Mesendoderm (in vitro differentiated cells): ENCODE measurements around the gene MARK3.

Source experiments
- DNase-seq: peaks from one replicate; pipeline ENCODE4 v3.0.0; 2013
- H2AK5ac ChIP-seq: 2 replicates; pipeline ENCODE4 v1.6.1; 2013; ENCODE audit warnings: low read length, inconsistent platforms
- H2BK120ac ChIP-seq: 2 replicates; pipeline ENCODE4 v1.6.1; 2013; ENCODE audit warnings: low read depth, mild to moderate bottlenecking, low read length, moderate library complexity, mixed read lengths
- H2BK15ac ChIP-seq: replicated peaks from 2 replicates; pipeline ENCODE4 v1.6.1; 2013; ENCODE audit warnings: low read depth, mild to moderate bottlenecking, moderate library complexity
- H2BK5ac ChIP-seq: 2 replicates; pipeline ENCODE4 v1.6.1; 2013; ENCODE audit warnings: low read length, inconsistent platforms
- H3K18ac ChIP-seq: 2 replicates; pipeline ENCODE4 v1.6.1; 2013; ENCODE audit warnings: mild to moderate bottlenecking, low read length, mixed read lengths
- H3K23ac ChIP-seq: one replicate; pipeline ENCODE4 v1.6.1; 2013; ENCODE audit warnings: low read length
- H3K27ac ChIP-seq: 2 replicates; pipeline ENCODE4 v1.5.1; 2013; ENCODE audit warnings: low read depth, mild to moderate bottlenecking, inconsistent platforms, low read length, moderate library complexity
- H3K27me3 ChIP-seq: 2 replicates; pipeline ENCODE4 v1.6.1; 2013; ENCODE audit warnings: low read length, control low read depth, mild to moderate bottlenecking, inconsistent platforms; ENCODE audit not compliant: insufficient read depth, poor library complexity
- H3K36me3 ChIP-seq: 2 replicates; pipeline ENCODE4 v1.6.1; 2013; ENCODE audit warnings: low read length, inconsistent platforms; ENCODE audit not compliant: control insufficient read depth, insufficient read depth
- H3K4ac ChIP-seq: one replicate; pipeline ENCODE4 v1.6.1; 2013; ENCODE audit warnings: low read depth, mild to moderate bottlenecking, low read length, moderate library complexity
- H3K4me1 ChIP-seq: 2 replicates; pipeline ENCODE4 v1.6.1; 2013; ENCODE audit warnings: low read depth, low read length, inconsistent platforms; ENCODE audit not compliant: control insufficient read depth
- H3K4me2 ChIP-seq: 2 replicates; pipeline ENCODE4 v1.6.1; 2013; ENCODE audit warnings: low read length
- H3K4me3 ChIP-seq: 2 replicates; pipeline ENCODE4 v1.5.1; 2013; ENCODE audit warnings: mild to moderate bottlenecking, low read length
- H3K56ac ChIP-seq: one replicate; pipeline ENCODE4 v1.6.1; 2013; ENCODE audit warnings: low read length
- H3K79me1 ChIP-seq: 2 replicates; pipeline ENCODE4 v1.6.1; 2013; ENCODE audit warnings: low read length, inconsistent platforms
- H3K79me2 ChIP-seq: 2 replicates; pipeline ENCODE4 v1.6.1; 2013; ENCODE audit warnings: mild to moderate bottlenecking, low read length; ENCODE audit not compliant: control insufficient read depth, insufficient read depth
- H3K9ac ChIP-seq: 2 replicates; pipeline ENCODE4 v1.6.1; 2013; ENCODE audit warnings: low read length, inconsistent platforms
- H4K5ac ChIP-seq: one replicate; pipeline ENCODE4 v1.6.1; 2013; ENCODE audit warnings: low read length
- H4K8ac ChIP-seq: one replicate; pipeline ENCODE4 v1.6.1; 2013; ENCODE audit warnings: low read depth, mild to moderate bottlenecking, control low read depth, low read length, moderate library complexity
- WGBS: extraction: QIAGEN DNeasy Blood & Tissue Kit; methylation state at CpG from one replicate; pipeline ENCODE4 v1.1.7; 2013; ENCODE audit warnings: low lambda C conversion rate, missing lambda C conversion rate; ENCODE audit not compliant: insufficient coverage; ENCODE audit errors: extremely low coverage; 5-methylcytosine and 5-hydroxymethylcytosine counted together

Gene MARK3

DNA sequence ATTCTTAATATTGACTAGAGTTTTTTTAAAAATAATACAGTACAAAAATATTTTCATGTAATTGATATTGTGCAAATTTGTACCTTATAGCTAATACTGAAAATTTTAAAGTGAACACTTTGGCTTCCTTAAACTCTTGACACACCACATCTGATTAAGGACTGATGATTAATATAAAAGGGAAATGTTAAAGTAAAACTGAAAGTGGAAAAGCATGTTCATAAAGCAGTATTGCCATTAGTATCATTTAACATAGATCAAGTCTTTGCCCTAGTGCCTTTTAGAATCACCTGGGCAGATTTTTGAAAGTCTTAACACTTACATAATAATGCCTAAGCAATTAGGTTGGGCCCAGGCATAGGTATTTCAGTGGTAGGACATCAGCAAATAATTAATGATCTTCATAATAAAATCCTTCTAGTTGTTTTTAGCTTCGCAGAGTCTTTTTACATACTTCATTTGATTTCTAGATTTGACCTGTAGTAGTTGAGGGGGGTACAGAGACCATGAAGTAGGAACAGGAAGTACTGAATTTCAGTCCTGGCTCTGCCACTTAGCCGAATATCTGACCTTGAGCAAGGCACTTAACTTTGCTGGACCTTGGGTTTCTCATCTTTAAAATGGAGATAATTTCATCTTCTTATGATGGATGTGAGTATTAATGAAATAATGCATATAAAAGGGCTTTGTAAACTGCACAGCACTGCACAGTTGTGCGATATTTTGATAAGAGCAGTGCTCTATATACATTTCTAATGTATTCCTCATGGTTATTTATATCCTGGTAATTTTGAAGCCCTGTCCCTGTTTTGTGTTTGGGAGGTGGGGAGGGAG is 43.7 kb downstream of the MARK3 start:
- no peak overlapping the region for H2BK15ac ChIP-seq
- H3K56ac ChIP-seq = no peak overlapping the region
- no peak overlapping the region for H4K5ac ChIP-seq
- no peak for DNase-seq
- H3K4me1 ChIP-seq = peaks cover 2% of the 10 kb centered on the region
- H2BK5ac ChIP-seq = no peak overlapping the region
- H3K27me3 ChIP-seq = no peaks in the 10 kb centered on the region
- H3K9ac ChIP-seq = no peak overlapping the region
- no peaks in the 10 kb centered on the region for H3K36me3 ChIP-seq
- no peak overlapping the region for H2AK5ac ChIP-seq
- no peak overlapping the region for H3K4ac ChIP-seq
- H2BK120ac ChIP-seq = no peak overlapping the region
- H4K8ac ChIP-seq = no peak overlapping the region
- H3K27ac ChIP-seq = no peak overlapping the region
- H3K79me2 ChIP-seq = peaks cover 8% of the 10 kb centered on the region
- H3K4me2 ChIP-seq = no peak overlapping the region
- H3K18ac ChIP-seq = no peak overlapping the region
- no CpG with 5 or more reads among the region's 3 CpGs for WGBS
- no peak overlapping the region for H3K23ac ChIP-seq
- peaks cover 8% of the 10 kb centered on the region for H3K79me1 ChIP-seq
- no peak overlapping the region for H3K4me3 ChIP-seq

DNA sequence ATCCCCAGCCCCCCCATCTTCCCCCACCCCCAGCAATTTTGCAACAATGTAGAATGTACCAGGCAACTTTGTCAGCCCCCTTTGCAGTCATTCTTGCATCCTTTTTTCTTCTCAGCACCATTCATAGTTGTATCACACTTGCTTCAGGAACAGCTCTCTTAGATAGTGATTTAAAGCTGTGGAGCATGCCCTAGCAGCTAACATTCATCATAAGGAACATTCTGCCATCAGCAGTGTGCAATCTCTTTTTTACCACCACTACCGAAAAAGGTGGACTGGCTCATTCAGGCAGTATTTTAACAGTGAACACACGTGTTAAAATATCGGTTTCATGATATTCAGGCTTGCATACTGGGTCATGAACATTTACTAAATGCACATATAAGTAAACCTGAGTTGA is 45.1 kb downstream of the MARK3 start:
- Histone ChIP-seq H2AK5ac (no peak overlapping the region), H3K4me1 (peaks cover 2% of the 10 kb centered on the region), H3K4me2 (no peak overlapping the region), H3K56ac (no peak overlapping the region), H2BK15ac (no peak overlapping the region), H4K8ac (no peak overlapping the region), H3K4ac (no peak overlapping the region), H3K79me2 (peaks cover 11% of the 10 kb centered on the region), H3K79me1 (peaks cover 10% of the 10 kb centered on the region), H2BK120ac (no peak overlapping the region), H3K9ac (no peak overlapping the region), H3K27ac (no peak overlapping the region), H3K27me3 (no peaks in the 10 kb centered on the region), H2BK5ac (no peak overlapping the region), H3K18ac (no peak overlapping the region), H3K36me3 (no peaks in the 10 kb centered on the region), H3K4me3 (no peak overlapping the region), H3K23ac (no peak overlapping the region), H4K5ac (no peak overlapping the region)
- no peak for DNase-seq
- WGBS = no CpG with 5 or more reads among the region's 3 CpGs

DNA sequence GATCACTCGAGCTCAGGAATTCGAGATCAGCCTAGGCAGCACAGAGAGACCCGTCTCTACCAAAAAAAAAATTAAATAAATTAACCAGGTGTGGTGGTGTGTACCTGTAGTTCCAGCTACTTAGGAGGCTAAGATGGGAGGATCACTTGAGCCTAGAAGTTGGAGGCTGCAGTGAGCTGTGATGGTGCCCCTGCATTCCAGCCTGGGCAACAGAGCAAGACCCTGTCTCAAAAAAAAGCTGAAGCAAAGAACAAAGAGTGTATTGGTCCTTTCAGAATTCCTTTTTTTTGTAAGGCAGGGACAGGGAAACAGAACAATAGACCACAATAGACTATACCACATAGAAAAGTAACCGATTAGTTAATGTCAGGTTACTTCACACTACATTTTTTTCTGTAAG is 47.4 kb downstream of the MARK3 start:
- Histone ChIP-seq H2BK5ac (no peak overlapping the region), H3K79me1 (peaks cover 10% of the 10 kb centered on the region), H2AK5ac (no peak overlapping the region), H3K4me3 (no peak overlapping the region), H3K18ac (no peak overlapping the region), H3K79me2 (peaks cover 10% of the 10 kb centered on the region), H3K4ac (no peak overlapping the region), H3K27ac (no peak overlapping the region), H3K36me3 (no peaks in the 10 kb centered on the region), H3K27me3 (no peaks in the 10 kb centered on the region), H2BK15ac (no peak overlapping the region), H3K4me1 (no peaks in the 10 kb centered on the region), H4K5ac (no peak overlapping the region), H3K4me2 (no peak overlapping the region), H3K23ac (no peak overlapping the region), H4K8ac (no peak overlapping the region), H3K9ac (no peak overlapping the region), H2BK120ac (no peak overlapping the region), H3K56ac (no peak overlapping the region)
- no peak for DNase-seq
- no CpG with 5 or more reads among the region's 4 CpGs for WGBS

DNA sequence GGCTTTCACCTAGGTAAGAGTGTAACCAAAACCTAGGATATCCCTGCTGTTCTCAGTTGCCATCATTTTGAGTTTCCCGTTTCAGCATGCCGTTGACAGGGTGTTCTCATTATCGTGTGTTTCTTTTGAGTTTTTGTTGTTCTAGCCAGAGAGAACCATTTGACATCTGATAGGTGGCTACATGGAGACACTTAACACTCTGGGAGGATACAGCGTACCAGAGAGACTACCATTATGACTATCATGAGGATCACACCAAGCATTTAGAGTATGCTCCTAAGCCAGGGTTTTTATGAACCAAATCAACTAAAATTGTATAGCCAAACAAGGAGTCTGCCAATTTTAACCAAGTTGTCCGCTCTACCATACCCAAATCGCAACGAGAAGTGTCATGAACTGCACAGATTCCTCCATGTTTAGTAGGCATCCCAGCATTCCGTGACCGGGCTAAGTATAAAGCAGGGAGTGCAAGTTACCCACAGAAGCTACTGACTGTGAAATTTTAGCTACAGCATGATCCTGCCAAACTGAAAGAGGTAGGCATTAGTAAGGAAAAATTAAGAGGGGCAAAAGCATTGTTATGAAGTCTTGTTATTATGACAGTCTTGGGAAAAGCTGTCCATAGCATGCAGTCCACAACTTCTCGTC is 48.8 kb downstream of the MARK3 start:
- Histone ChIP-seq H3K36me3 (no peaks in the 10 kb centered on the region), H3K27ac (no peak overlapping the region), H3K4ac (no peak overlapping the region), H3K56ac (no peak overlapping the region), H3K23ac (no peak overlapping the region), H4K8ac (no peak overlapping the region), H3K79me1 (peaks cover 11% of the 10 kb centered on the region), H2BK120ac (no peak overlapping the region), H3K4me1 (no peaks in the 10 kb centered on the region), H3K9ac (no peak overlapping the region), H3K4me2 (no peak overlapping the region), H2BK15ac (no peak overlapping the region), H3K4me3 (no peak overlapping the region), H2BK5ac (no peak overlapping the region), H3K27me3 (no peaks in the 10 kb centered on the region), H3K18ac (no peak overlapping the region), H3K79me2 (peaks cover 11% of the 10 kb centered on the region), H4K5ac (no peak overlapping the region), H2AK5ac (no peak overlapping the region)
- DNase-seq = no peak
- no CpG with 5 or more reads among the region's 10 CpGs for whole genome bisulfite sequencing

DNA sequence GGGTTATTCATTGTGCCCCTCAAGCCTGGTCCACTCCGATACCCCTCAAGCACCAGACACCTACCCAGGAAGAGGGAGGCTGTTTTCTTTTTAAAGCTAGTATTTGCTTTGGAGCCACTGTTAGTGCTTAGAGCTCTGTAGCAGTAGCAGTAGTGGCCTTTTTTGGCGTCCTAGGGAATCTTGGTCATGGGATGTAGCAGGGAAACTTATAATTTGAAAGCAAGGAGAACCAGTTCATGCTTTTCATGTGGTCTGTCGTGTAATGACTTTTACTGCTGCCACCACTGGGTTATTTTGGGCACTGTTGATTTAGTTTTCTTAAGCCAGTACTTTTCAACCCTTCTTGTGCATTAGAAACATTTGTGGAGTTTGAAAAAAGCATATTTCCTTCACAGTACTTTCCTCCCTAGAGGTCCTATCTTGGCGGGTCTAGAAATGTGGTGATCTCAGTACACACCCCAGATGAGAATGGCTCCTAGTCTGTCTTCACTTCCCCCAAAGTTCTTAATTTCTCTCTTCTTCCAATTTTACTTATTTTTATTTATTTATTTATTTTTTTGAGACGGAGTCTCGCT is 49.7 kb downstream of the MARK3 start:
- no CpG with 5 or more reads among the region's 6 CpGs for WGBS

More for the DNA sequence above, 49.7 kb downstream of the MARK3 start:
- Histone ChIP-seq H3K27me3 (no peaks in the 10 kb centered on the region), H3K23ac (no peak overlapping the region), H4K5ac (no peak overlapping the region), H3K4ac (no peak overlapping the region), H2BK120ac (no peak overlapping the region), H3K56ac (no peak overlapping the region), H3K79me2 (peaks cover 11% of the 10 kb centered on the region), H3K27ac (no peak overlapping the region), H3K4me3 (no peak overlapping the region), H3K4me2 (no peak overlapping the region), H2BK5ac (no peak overlapping the region), H3K18ac (no peak overlapping the region), H3K4me1 (no peaks in the 10 kb centered on the region), H3K9ac (no peak overlapping the region), H2BK15ac (no peak overlapping the region), H2AK5ac (no peak overlapping the region), H3K36me3 (no peaks in the 10 kb centered on the region), H3K79me1 (peaks cover 11% of the 10 kb centered on the region), H4K8ac (no peak overlapping the region)
- DNase-seq = no peak
